HG02852 (cell line): ENCODE measurements around the gene ENC1.
"Not testable (repeated sequence)": the region's sequence is repeated elsewhere in the genome, so short reads cannot be mapped to it uniquely, and the experiment has no call there.

Source experiments
- ATAC-seq: cut with Tn5 transposase; IDR thresholded peaks from one replicate; pipeline ENCODE4 v1.9.1; 2021; ENCODE audit warnings: mild to moderate bottlenecking, moderate library complexity; ENCODE audit not compliant: unreplicated experiment

Gene ENC1

GRCh38 chr5:74640450-74640953 lies at the start of gene ENC1:
Gene ENC1 (minus strand): TSS chr5:74640728. CDS start chr5:74636485, 4,243 bp downstream.
- ATAC-seq = peak; percentile 66

- ATAC-seq = no peak
These were observed 46.6 kb upstream of the ENC1 start for GRCh38 chr5:74686962-74687751.

GRCh38 chr5:74685979-74686631 lies 45.6 kb upstream of the ENC1 start:
- ATAC-seq = peak; percentile 55

GRCh38 chr5:74684900-74685851 lies 44.6 kb upstream of the ENC1 start, which contains the start of gene HEXB:
Gene HEXB (plus strand): TSS chr5:74685233. CDS start chr5:74685261, 28 bp downstream.
- ATAC-seq = peak; percentile 86

- ATAC-seq = no peak
These were observed 39.4 kb upstream of the ENC1 start for GRCh38 chr5:74679966-74680365.

- ATAC-seq = not testable (repeated sequence)
These were observed 38.8 kb upstream of the ENC1 start for GRCh38 chr5:74679300-74679699.

- ATAC-seq = not testable (repeated sequence)
These were observed 37.6 kb upstream of the ENC1 start for GRCh38 chr5:74678123-74678522.

- not testable (repeated sequence) for ATAC-seq
These were observed 35.9 kb upstream of the ENC1 start for GRCh38 chr5:74676466-74676865.

- no peak for ATAC-seq
These were observed 32.7 kb upstream of the ENC1 start for GRCh38 chr5:74673011-74673790.

- no peak for ATAC-seq
These were observed 31.8 kb upstream of the ENC1 start for GRCh38 chr5:74672215-74672877.

- no peak for ATAC-seq
These were observed 30.0 kb upstream of the ENC1 start for GRCh38 chr5:74670396-74671038.

GRCh38 chr5:74669821-74670220 lies 29.3 kb upstream of the ENC1 start:
- no peak for ATAC-seq

- ATAC-seq = no peak
These were observed 26.9 kb upstream of the ENC1 start for GRCh38 chr5:74667396-74667795.

GRCh38 chr5:74665816-74666215 lies 25.3 kb upstream of the ENC1 start:
- ATAC-seq = no peak

GRCh38 chr5:74665273-74665672 lies 24.7 kb upstream of the ENC1 start:
- no peak for ATAC-seq

GRCh38 chr5:74664551-74664950 lies 24.0 kb upstream of the ENC1 start:
- no peak for ATAC-seq

- no peak for ATAC-seq
These were observed 20.3 kb upstream of the ENC1 start for GRCh38 chr5:74660873-74661272.

GRCh38 chr5:74660140-74660539 lies 19.6 kb upstream of the ENC1 start:
- ATAC-seq = no peak

- ATAC-seq = no peak
These were observed 18.6 kb upstream of the ENC1 start for GRCh38 chr5:74659172-74659571.
